GM20431 (cell line): ENCODE measurements around the gene SBK3.
"Not testable (repeated sequence)": the region's sequence is repeated elsewhere in the genome, so short reads cannot be mapped to it uniquely, and the experiment has no call there.

ENCODE experiments used
- in situ Hi-C: fragments of 300-500 bp; cut with MseI, MboI; formaldehyde crosslinking; loops from one replicate; pipeline ENCODE4 v1.15.0; 2020; ENCODE audit warnings: low sequenced_read_pairs; ENCODE audit not compliant: unreplicated experiment

SBK3 gene

GRCh38 chr19:55578031-55578760 lies 32.9 kb upstream of the SBK3 start:
- in situ Hi-C loops, result no loop called here

DNA sequence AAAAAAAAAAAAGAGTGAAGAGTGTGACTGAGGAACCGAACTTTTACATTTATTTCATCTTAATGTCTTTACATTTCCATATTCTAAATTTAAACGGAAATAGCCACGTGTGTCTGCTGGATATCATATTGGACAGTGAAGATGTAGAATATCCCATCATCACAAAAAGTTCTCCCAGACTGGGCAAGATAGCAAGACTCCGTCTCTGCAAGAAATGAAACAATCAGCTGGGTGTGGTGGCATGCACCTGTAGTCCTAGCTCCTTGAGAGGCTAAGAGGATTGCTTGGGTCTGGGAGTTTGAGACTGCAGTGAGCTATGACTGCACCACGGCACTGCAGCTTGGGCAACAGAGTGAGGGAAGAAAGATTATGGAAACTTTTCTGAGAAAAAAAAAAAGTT lies 31.4 kb upstream of the SBK3 start:
- in situ Hi-C loops, result no loop called here

- in situ Hi-C loops, result not testable (repeated sequence)
Measured at GRCh38 chr19:55573929-55574328, 28.6 kb upstream of the SBK3 start.

- in situ Hi-C loops, result not testable (repeated sequence)
Measured at GRCh38 chr19:55569477-55569876, 24.1 kb upstream of the SBK3 start.

DNA sequence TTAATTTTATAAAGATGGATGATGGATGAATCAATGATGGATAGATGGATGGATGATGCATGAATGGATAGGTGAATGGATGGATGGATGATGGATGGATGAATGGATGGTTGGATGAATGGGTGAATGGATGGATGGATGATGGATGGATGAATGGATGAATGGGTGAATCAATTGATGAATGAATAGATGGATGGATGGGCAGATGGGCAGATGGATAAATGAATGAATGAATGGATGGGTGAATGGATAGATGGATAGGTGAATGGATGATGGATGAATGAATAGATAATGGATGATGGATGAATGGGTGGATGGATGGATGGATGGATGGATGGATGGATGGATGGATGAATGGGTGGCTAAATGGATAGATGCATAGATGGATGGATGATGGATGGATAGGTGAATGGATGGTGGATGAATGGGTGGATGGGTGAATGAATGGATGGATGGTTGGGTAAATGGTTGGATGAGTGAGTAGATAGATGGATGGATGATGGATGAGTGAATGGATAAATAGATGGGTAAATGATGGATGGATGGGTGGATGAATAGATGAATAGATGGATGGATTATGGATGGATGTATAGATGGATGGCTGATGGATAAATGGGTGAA lies 22.5 kb upstream of the SBK3 start:
- in situ Hi-C loops, result no loop called here

DNA sequence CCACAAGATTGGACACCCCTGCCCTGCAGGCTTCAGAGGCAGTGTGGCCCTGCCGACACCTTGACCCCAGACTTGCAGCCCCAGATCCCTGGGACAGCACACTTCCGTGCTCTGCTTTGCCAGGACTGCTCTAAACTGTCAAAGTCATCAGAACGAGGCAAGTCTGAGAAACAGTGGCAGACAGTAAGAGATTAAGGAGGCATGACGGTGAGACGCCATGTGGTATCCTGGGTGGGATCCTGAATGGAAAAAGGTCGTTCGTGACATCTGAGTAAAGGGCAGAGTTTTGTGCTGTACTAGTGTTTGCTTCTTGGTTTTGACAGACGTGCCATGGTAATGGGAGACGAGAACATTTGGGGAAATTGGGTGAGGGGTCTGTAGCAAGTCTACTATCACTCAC lies 21.5 kb upstream of the SBK3 start:
- in situ Hi-C loops, result no loop called here

- in situ Hi-C loops, result no loop called here
Measured at GRCh38 chr19:55563261-55563690, 17.9 kb upstream of the SBK3 start.

GRCh38 chr19:55559684-55560083 lies 14.3 kb upstream of the SBK3 start:
- in situ Hi-C loops, result no loop called here

DNA sequence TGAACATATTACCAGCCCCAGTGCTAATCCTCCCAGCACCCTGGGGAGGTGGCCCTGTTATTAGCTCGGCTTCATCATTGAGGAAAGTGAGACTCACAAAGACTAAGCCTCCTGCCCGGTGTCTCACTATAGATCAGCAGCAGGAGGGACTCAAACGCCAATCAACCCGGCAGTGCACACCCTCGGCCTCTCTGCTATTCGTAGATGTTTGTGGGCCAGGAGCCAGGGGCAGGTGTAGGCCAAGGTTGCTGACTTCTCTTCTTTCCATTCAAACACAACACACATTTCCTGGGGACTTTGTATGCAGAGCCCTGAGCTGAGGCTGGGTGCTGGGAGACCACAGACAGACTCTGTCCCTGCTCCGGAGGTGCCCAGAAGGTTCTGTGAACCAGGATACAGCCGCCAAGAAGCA lies 9.4 kb upstream of the SBK3 start:
- in situ Hi-C loops, result no loop called here

- in situ Hi-C loops, result no loop called here
Measured at GRCh38 chr19:55554302-55554701, 9.0 kb upstream of the SBK3 start.

DNA sequence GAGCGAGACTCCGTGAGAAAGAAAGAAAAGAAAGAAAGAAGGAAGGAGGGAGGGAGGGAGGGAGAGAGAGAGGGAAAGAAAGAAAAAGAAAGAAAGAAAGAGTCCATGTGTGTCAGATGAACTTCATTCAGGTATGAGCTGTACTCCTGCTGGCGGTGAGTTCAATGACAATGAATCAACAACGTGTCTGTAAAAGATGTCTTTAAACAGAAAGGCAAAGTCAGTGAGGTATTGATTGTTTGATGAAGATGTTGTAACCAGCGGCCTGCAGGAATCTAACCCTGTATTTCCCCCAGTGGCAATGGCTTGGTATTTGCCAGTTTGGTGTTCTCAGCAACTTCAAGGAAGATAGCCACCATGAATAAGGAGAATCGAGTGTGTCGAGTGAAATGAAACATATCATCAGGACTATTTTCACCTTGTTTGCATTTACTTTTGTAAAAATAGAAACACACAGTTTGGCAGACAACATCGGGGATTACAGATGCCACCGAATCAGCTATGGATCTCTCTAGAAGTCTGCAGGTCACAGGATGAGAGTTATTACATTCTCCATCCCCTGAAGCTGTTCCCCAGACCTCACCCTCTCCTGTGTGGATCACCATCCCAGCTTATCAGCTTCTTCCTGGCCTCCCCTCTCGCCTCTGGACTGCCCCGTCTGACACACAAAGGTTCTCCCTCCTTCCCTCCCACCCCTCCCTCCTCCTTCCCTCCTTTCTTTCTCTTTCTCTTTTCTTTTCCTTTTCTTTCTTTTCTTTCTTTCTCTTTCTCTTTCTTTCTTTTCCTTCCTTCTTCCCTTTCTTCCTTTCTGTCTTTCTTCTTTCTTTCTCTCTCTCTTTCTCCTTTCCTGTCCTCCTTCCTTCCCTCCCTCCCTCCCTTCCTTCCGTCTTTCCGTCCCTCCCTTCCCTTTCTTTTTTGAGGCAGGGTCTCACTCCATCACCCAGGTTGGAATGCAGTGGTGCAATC lies 8.2 kb upstream of the SBK3 start:
- in situ Hi-C loops, result no loop called here

GRCh38 chr19:55552620-55553019 lies 7.3 kb upstream of the SBK3 start:
- in situ Hi-C loops, result no loop called here

- in situ Hi-C loops, result no loop called here
Measured at GRCh38 chr19:55552206-55552605, 6.9 kb upstream of the SBK3 start.

DNA sequence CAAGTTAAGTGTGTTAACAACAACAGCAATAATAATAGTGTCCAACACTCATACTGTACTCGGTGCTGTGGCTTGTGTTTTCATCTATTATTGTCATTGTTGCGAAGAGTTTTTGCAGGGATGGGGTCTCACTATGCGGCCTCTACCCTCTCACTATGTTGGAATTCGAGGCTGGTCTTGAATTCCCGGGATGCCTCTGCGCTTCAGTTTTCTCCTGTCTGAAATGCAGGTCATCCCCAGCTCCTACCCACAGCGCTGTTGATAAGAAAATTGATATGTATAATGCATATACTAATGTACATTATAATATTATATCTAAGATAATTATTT lies 4.9 kb upstream of the SBK3 start:
- in situ Hi-C loops, result no loop called here

DNA sequence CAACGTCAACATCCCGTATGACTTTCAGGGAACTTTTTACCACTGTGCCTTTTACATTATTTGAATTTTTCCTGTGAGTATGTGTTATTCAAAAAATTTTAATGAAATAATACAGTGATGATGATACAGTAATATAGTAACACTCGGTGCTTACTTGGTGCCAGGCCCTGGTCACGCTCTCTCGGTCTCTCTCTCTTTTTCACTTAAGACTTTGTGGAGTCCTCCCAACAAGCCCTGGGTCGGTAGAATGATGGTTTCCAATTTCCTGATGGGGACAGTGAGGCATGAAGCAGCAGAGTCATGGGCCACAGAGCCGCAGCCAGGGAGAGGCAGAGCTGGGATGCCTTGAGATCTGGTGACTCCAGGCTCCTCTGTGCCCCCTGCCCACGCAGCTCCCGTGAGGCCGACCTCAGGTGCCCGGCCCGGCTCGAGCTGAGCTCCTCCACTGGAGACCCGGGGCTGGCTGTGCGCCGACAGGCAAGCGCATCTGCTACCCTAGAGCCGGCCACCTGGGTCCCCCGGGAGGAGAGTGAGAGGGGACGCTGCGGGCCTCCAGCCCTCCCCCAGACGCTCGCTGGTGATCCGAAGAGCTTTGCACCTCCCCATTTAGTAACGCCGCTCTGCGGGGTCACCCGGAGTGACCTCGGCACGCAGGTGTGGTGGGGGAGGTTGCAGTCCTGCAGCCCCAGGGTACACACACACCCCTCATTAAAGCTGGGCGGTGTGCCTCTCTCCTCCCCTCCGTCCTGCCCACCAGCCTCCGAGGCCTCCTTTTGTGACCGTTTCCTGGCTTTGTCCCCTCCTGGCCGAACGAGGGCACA lies 4.4 kb upstream of the SBK3 start:
- in situ Hi-C loops, result no loop called here

GRCh38 chr19:55546822-55547614 lies 1.7 kb upstream of the SBK3 start:
- in situ Hi-C loops, result no loop called here

DNA sequence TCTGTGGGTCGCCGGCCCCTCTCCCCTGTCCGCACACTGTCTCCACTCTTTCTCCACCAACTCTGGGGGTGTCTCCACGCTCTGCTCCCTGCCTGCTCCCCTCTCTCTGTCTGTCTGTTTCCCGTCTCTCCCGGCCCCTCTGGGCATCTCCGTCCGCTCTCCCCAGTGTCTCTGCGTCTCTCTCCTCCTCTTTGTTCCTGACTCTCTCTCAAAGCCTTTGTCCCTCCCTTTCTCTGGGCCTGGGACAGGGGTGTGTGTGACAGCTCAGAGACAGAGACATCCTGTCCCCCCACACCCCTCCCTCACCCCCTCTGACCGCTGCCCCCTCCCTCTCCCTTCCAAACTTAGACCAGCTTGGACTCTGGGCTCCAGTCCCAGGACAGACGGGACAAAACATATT lies 668 bp upstream of the SBK3 start:
- in situ Hi-C loops, result no loop called here

DNA sequence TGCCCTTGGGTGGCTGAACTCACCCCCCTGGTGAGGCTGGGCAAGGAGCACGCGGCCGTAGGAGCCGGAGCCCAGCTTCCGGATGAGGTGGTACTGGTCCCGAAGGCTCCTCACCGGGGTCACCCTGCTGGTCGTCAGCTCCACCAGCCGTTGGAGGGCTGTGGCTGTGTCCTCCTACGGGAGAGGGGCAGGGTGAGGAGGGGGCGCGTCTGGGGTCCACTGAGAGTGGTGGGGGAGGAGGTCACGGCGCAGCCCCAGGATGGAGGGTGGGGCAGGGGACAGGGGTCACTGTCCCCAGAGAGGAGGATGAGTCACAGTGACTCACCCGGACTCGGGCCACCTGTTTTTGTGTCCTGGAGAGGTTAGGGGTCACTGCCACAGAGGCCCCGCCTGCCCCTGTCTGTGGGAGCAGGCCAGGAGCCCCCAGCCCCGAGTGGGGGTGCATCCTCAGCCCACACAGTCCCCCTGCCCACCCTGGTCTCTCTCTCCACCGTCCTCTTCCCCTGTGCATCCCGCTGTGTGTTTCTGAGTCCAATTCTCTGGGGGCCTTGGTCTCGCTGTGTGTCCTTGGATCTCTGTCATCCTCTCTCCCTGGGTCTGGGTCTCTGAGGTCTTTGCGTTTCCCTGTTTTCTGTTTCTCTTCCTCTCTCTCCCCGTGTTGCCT lies 435 bp downstream of the SBK3 start:
- in situ Hi-C loops, result no loop called here

- in situ Hi-C loops, result no loop called here
Measured at GRCh38 chr19:55544014-55544413, 1.3 kb downstream of the SBK3 start.
